WERI-Rb-1 (cell line): ENCODE measurements around the gene PARD3B.
A peak's percentile ranks its signal among the peaks of the same experiment; 100 is the strongest.

Source experiments
- DNase-seq: peaks from one replicate; pipeline ENCODE4 v3.0.0-alpha.2; 2020
- H3K27ac ChIP-seq: fragments of 250-450 bp; sonication (Bioruptor Pico); 2 replicates; pipeline ENCODE4 v1.5.1; 2020; ENCODE audit warnings: mild to moderate bottlenecking, moderate library complexity
- H3K27me3 ChIP-seq: fragments of 250-450 bp; sonication (Bioruptor Pico); 2 replicates; pipeline ENCODE4 v1.5.1; 2021; ENCODE audit warnings: mild to moderate bottlenecking, low read depth, moderate library complexity; ENCODE audit not compliant: insufficient read depth, severe bottlenecking
- H3K36me3 ChIP-seq: fragments of 250-450 bp; sonication (Bioruptor Pico); 2 replicates; pipeline ENCODE4 v1.5.1; 2020; ENCODE audit warnings: mild to moderate bottlenecking, moderate library complexity
- H3K4me3 ChIP-seq: 2 replicates; pipeline ENCODE4 v1.5.1; 2011; ENCODE audit warnings: low read depth, mild to moderate bottlenecking, control low read depth, low read length
- H3K9me3 ChIP-seq: fragments of 250-450 bp; sonication (Bioruptor Pico); 2 replicates; pipeline ENCODE4 v1.5.1; 2021; ENCODE audit warnings: mild to moderate bottlenecking, moderate library complexity; ENCODE audit not compliant: severe bottlenecking
- TF ChIP-seq, protein P1 (sequence below): IDR thresholded peaks from 2 replicates; pipeline ENCODE4 v1.5.1; 2011; ENCODE audit warnings: low read depth, mild to moderate bottlenecking, control low read depth, inconsistent platforms, low read length

Gene PARD3B

GRCh38 chr2:205002390-205002789 lies 457.1 kb downstream of the PARD3B start:
- Histone ChIP-seq H3K9me3 (no peaks in the 10 kb centered on the region), H3K36me3 (no peaks in the 10 kb centered on the region), H3K27ac (no peak overlapping the region), H3K4me3 (no peak overlapping the region), H3K27me3 (no peaks in the 10 kb centered on the region)
- TF ChIP-seq, protein P1, sequence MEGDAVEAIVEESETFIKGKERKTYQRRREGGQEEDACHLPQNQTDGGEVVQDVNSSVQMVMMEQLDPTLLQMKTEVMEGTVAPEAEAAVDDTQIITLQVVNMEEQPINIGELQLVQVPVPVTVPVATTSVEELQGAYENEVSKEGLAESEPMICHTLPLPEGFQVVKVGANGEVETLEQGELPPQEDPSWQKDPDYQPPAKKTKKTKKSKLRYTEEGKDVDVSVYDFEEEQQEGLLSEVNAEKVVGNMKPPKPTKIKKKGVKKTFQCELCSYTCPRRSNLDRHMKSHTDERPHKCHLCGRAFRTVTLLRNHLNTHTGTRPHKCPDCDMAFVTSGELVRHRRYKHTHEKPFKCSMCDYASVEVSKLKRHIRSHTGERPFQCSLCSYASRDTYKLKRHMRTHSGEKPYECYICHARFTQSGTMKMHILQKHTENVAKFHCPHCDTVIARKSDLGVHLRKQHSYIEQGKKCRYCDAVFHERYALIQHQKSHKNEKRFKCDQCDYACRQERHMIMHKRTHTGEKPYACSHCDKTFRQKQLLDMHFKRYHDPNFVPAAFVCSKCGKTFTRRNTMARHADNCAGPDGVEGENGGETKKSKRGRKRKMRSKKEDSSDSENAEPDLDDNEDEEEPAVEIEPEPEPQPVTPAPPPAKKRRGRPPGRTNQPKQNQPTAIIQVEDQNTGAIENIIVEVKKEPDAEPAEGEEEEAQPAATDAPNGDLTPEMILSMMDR: no peak
- DNase-seq: no peak

GRCh38 chr2:205003288-205003687 lies 458.0 kb downstream of the PARD3B start:
- no peak for DNase-seq
- H3K36me3 ChIP-seq: no peaks in the 10 kb centered on the region
- H3K9me3 ChIP-seq: no peaks in the 10 kb centered on the region
- H3K27me3 ChIP-seq: no peaks in the 10 kb centered on the region
- H3K4me3 ChIP-seq: no peak overlapping the region
- no peak overlapping the region for H3K27ac ChIP-seq
- TF ChIP-seq, protein P1: no peak

GRCh38 chr2:205010196-205010595 lies 464.9 kb downstream of the PARD3B start:
- H3K27ac ChIP-seq: no peak overlapping the region; the same call in 1 of the 2 replicates
- H3K9me3 ChIP-seq: no peaks in the 10 kb centered on the region
- no peaks in the 10 kb centered on the region for H3K27me3 ChIP-seq
- TF ChIP-seq, protein P1: no peak
- no peaks in the 10 kb centered on the region for H3K36me3 ChIP-seq
- DNase-seq: no peak
- no peak overlapping the region for H3K4me3 ChIP-seq

GRCh38 chr2:205011031-205011430 lies 465.8 kb downstream of the PARD3B start:
- peak; percentile 71 for DNase-seq
- Histone ChIP-seq H3K36me3 (no peaks in the 10 kb centered on the region), H3K27ac (no peak overlapping the region; the same call in 1 of the 2 replicates), H3K27me3 (no peaks in the 10 kb centered on the region), H3K9me3 (no peaks in the 10 kb centered on the region), H3K4me3 (no peak overlapping the region)
- TF ChIP-seq, protein P1: no peak

GRCh38 chr2:205012961-205013360 lies 467.7 kb downstream of the PARD3B start:
- no peak for DNase-seq
- Histone ChIP-seq H3K27me3 (no peaks in the 10 kb centered on the region), H3K27ac (no peak overlapping the region), H3K4me3 (no peak overlapping the region), H3K36me3 (no peaks in the 10 kb centered on the region), H3K9me3 (no peaks in the 10 kb centered on the region)
- TF ChIP-seq, protein P1: no peak

- H3K4me3 ChIP-seq: no peak overlapping the region
- H3K36me3 ChIP-seq: no peaks in the 10 kb centered on the region
- no peaks in the 10 kb centered on the region for H3K27me3 ChIP-seq
- no peak for DNase-seq
- H3K27ac ChIP-seq: no peak overlapping the region
- no peaks in the 10 kb centered on the region for H3K9me3 ChIP-seq
- TF ChIP-seq, protein P1: no peak
Measured at GRCh38 chr2:205013586-205013985, 468.3 kb downstream of the PARD3B start.
